ENCODE data around the gene SYT12. TPM values are rescaled to one million over a fixed set of nuclear protein-coding genes. Genes with fewer than 3 reads are reported as not detected.

Gene SYT12
- total and polyA plus RNA-seq, 2 of the 8 experiments (the other 6 are each of a cell fraction or from before 2014, with no cell fraction given) = 1.4 to 3.3 TPM

DNA sequence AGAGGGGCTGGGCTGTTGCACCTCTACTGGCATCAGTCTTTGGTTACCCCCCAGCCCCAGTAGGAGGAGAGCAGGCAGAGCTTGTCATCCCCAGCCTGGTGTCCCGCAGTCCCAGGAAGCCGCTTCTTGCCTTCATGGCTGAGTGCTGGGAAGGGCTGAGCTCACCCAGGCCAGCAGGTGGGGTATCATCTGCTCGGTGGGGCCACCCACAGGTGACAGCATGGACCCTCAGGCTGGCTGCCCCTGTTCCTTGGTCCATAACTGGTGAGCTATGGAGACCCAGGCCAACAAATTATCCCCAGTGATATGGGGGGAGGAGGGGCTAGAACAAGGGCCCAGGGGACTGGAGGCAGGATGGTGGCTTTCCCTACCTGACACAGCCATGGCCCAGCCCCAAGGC is 27.2 kb downstream of the SYT12 start:
- H3K4me3 ChIP-seq (ENCODE audit: extremely low read depth in 1 of 4, insufficient read depth in 2 of 4, low read depth in 3 of 4, low read length in 4 of 4) = no peak overlapping the region
- no peak overlapping the region for H3K4me2 ChIP-seq (ENCODE audit: insufficient read depth in 1 of 2, low read depth in 2 of 2, low read length in 2 of 2)
- H2AFZ ChIP-seq (ENCODE audit: low read length) = no peak overlapping the region
- TF ChIP-seq HDAC2 (IDR thresholded peaks at IDR 0.05; ENCODE audit: borderline replicate concordance in 1 of 2, low read depth in 2 of 2, low read length in 2 of 2) = no peak
- TF ChIP-seq, protein P1, sequence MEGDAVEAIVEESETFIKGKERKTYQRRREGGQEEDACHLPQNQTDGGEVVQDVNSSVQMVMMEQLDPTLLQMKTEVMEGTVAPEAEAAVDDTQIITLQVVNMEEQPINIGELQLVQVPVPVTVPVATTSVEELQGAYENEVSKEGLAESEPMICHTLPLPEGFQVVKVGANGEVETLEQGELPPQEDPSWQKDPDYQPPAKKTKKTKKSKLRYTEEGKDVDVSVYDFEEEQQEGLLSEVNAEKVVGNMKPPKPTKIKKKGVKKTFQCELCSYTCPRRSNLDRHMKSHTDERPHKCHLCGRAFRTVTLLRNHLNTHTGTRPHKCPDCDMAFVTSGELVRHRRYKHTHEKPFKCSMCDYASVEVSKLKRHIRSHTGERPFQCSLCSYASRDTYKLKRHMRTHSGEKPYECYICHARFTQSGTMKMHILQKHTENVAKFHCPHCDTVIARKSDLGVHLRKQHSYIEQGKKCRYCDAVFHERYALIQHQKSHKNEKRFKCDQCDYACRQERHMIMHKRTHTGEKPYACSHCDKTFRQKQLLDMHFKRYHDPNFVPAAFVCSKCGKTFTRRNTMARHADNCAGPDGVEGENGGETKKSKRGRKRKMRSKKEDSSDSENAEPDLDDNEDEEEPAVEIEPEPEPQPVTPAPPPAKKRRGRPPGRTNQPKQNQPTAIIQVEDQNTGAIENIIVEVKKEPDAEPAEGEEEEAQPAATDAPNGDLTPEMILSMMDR (IDR thresholded peaks at IDR 0.05; ENCODE audit: control extremely low read depth in 1 of 3, insufficient read depth in 1 of 3, low read depth in 1 of 3, low read length in 3 of 3) = peak; percentile 34 to 74 (median 50)
- H3K23ac ChIP-seq (ENCODE audit: insufficient read length) = no peak overlapping the region
- CTCF ChIA-PET (ENCODE audit: partially characterized antibody) = interaction anchor here (0.9 to 2.1 kb wide), 5 partner anchors 13 to 213 kb away, joined by 3 to 7 read pairs (median 4); no protein-coding TSS in a partner anchor
- H3K79me2 ChIP-seq (ENCODE audit: control insufficient read depth in 1 of 2, insufficient read depth in 2 of 2, low read length in 2 of 2) = no peaks in the 10 kb centered on the region
- peaks cover 0 to 13% (median 5%) of the 10 kb centered on the region in 4 experiments; a peak in 6 of 7 replicates for H3K4me1 ChIP-seq (replicated peaks in 1 of 4; ENCODE audit: control insufficient read depth in 3 of 4, insufficient read depth in 4 of 4, low read length in 3 of 4)
- H3K36me3 ChIP-seq (ENCODE audit: control insufficient read depth in 2 of 4, insufficient read depth in 4 of 4, low read length in 3 of 4) = no peaks in the 10 kb centered on the region
- 83% methylated on average over 3 of the region's 3 CpGs; no CpG with 5 or more reads in 1 of the 2 experiments for WGBS, 2 experiments (ENCODE audit: extremely low coverage in 1 of 2, insufficient coverage in 1 of 2, insufficient read length in 1 of 2, insufficient replicate concordance in 2 of 2, low coverage in 1 of 2, low lambda C conversion rate in 2 of 2, missing lambda C conversion rate in 1 of 2)
- no peaks in the 10 kb centered on the region for H3K23me2 ChIP-seq (ENCODE audit: low read depth, low read length)
- FAIRE-seq (no peak), DNase-seq (ENCODE audit: low read depth in 1 of 2, low spot score in 2 of 2) (no peak)
- H2BK12ac ChIP-seq (ENCODE audit: low read depth, low read length) = no peak overlapping the region
- H4K8ac ChIP-seq (ENCODE audit: extremely low read depth, insufficient read depth, low read length) = no peak overlapping the region; the same call in 1 of the 2 replicates
- no peak overlapping the region for H2AK5ac ChIP-seq (ENCODE audit: low read depth, low read length)
- no peak overlapping the region for H3K14ac ChIP-seq (ENCODE audit: insufficient read length)
- no peak overlapping the region for H2BK15ac ChIP-seq (ENCODE audit: low read length)
- H3K9ac ChIP-seq (replicated peaks in 1 of 4; ENCODE audit: extremely low read depth in 1 of 4, low read depth in 3 of 4, low read length in 3 of 4) = no peak overlapping the region
- no peaks in the 10 kb centered on the region for H3K79me1 ChIP-seq (ENCODE audit: low read depth, low read length)
- no peak overlapping the region for H3K27ac ChIP-seq (ENCODE audit: low read depth, low read length)
- no peak overlapping the region for H3K56ac ChIP-seq (replicated peaks; ENCODE audit: insufficient read length, low read depth, low read length)
- no peak overlapping the region; the same call in 1 of the 2 replicates for H2BK5ac ChIP-seq (ENCODE audit: low read depth, low read length)
- H3K4ac ChIP-seq (replicated peaks; ENCODE audit: insufficient read length, low read depth, low read length) = no peak overlapping the region
- H2BK20ac ChIP-seq (ENCODE audit: low read length) = no peak overlapping the region
- no peak overlapping the region for H4K5ac ChIP-seq (ENCODE audit: insufficient read length, low read depth, low read length)
- no peak overlapping the region for H3K18ac ChIP-seq (ENCODE audit: extremely low read depth, low read length)
- no peaks in the 10 kb centered on the region for H3K27me3 ChIP-seq (replicated peaks in 1 of 4; ENCODE audit: control insufficient read depth in 3 of 4, extremely low read depth in 1 of 4, insufficient read depth in 3 of 4, low read length in 3 of 4)
- POLR2A ChIA-PET (ENCODE audit: partially characterized antibody) = no interaction called here
- H2BK120ac ChIP-seq (replicated peaks; ENCODE audit: low read depth, low read length) = no peak overlapping the region
- no peak overlapping the region for H4K91ac ChIP-seq (replicated peaks; ENCODE audit: insufficient read length, low read length)
- H4K20me1 ChIP-seq (replicated peaks in 1 of 2; ENCODE audit: control insufficient read depth in 1 of 2, insufficient read depth in 2 of 2, low read length in 2 of 2) = no peaks in the 10 kb centered on the region
- H3K9me3 ChIP-seq (ENCODE audit: insufficient read depth in 2 of 2, low read depth in 1 of 2, low read length in 1 of 2) = no peaks in the 10 kb centered on the region
